Measurements from ENCODE around the gene NRROS. TPM values are rescaled to one million over a fixed set of nuclear protein-coding genes. Genes with fewer than 3 reads are reported as not detected.

Gene NRROS
- total and polyA plus RNA-seq, 2 of the 4 experiments (the other 2 are of a cell fraction) = 0.10 TPM; not detected in 1

GRCh38 chr3:196706731-196707130 lies 67.2 kb downstream of the NRROS start:
- Histone ChIP-seq H2BK120ac (ENCODE audit: low read depth, low read length) (no peak overlapping the region), H3K9me3 (ENCODE audit: control insufficient read depth, insufficient read depth, low read length) (no peaks in the 10 kb centered on the region), H3K79me1 (ENCODE audit: low read depth in 1 of 2, low read length in 2 of 2) (0 out of 4 replicates have a peak, but pooled peaks cover 0 to 6% of the 10 kb centered on the region in 2 experiments), H3K27me3 (ENCODE audit: control insufficient read depth, insufficient read depth, low read length) (no peaks in the 10 kb centered on the region), H4K5ac (ENCODE audit: low read depth, low read length) (no peak overlapping the region), H3K9me1 (ENCODE audit: insufficient read depth, low read length) (no peaks in the 10 kb centered on the region), H3K14ac (replicated peaks; ENCODE audit: low read depth, low read length) (no peak overlapping the region), H3K4me1 (ENCODE audit: control insufficient read depth, insufficient read depth, low read length) (no peaks in the 10 kb centered on the region), H3K27ac (ENCODE audit: insufficient read depth, low read length) (no peak overlapping the region), H3K18ac (ENCODE audit: low read depth, low read length) (no peak overlapping the region), H2AK9ac (replicated peaks; ENCODE audit: low read depth, low read length, poor library complexity) (no peak overlapping the region), H2BK20ac (ENCODE audit: low read depth, low read length) (no peak overlapping the region), H3K4ac (ENCODE audit: low read depth, low read length) (no peak overlapping the region), H3K4me2 (ENCODE audit: low read depth, low read length) (no peak overlapping the region), H3K9ac (ENCODE audit: low read depth, low read length) (no peak overlapping the region), H2BK15ac (ENCODE audit: low read depth, low read length) (no peak overlapping the region), H3K56ac (ENCODE audit: extremely low read depth, insufficient read depth, low read length) (no peak overlapping the region), H4K91ac (ENCODE audit: insufficient read depth, low read depth, low read length) (no peak overlapping the region), H3K36me3 (ENCODE audit: control insufficient read depth, insufficient read depth, low read length) (no peaks in the 10 kb centered on the region), H2BK5ac (ENCODE audit: low read depth, low read length, poor library complexity, severe bottlenecking) (no peak overlapping the region), H2AK5ac (ENCODE audit: low read depth, low read length) (no peak overlapping the region), H3K23ac (ENCODE audit: low read depth, low read length) (no peak overlapping the region), H3K4me3 (ENCODE audit: insufficient read depth, low read depth, low read length) (no peak overlapping the region), H4K8ac (ENCODE audit: low read depth in 2 of 2, low read length in 2 of 2) (no peak overlapping the region), H2AFZ (replicated peaks; ENCODE audit: low read length, poor library complexity) (no peak overlapping the region), H4K20me1 (ENCODE audit: insufficient read depth, low read length) (no peaks in the 10 kb centered on the region)
- WGBS, 2 experiments (ENCODE audit: extremely low coverage in 2 of 2, insufficient read length in 1 of 2) = no CpG with 5 or more reads among the region's 4 CpGs
- TF ChIP-seq BHLHE40 (IDR thresholded peaks at IDR 0.05; ENCODE audit: low read depth, low read length) (no peak), RAD21 (IDR thresholded peaks at IDR 0.05; ENCODE audit: low read length) (no peak), USF2 (IDR thresholded peaks at IDR 0.05; ENCODE audit: low read depth, low read length) (no peak), POLR2A (IDR thresholded peaks at IDR 0.05; ENCODE audit: low read depth, low read length) (no peak), SMC3 (IDR thresholded peaks at IDR 0.05; ENCODE audit: low read depth, low read length) (no peak), CHD1 (IDR thresholded peaks at IDR 0.05; ENCODE audit: low read depth, low read length) (no peak), FOS (IDR thresholded peaks at IDR 0.05; ENCODE audit: low read depth, low read length) (no peak), MAZ (IDR thresholded peaks at IDR 0.05; ENCODE audit: borderline replicate concordance, low read depth, low read length) (no peak), MXI1 (IDR thresholded peaks at IDR 0.05; ENCODE audit: borderline replicate concordance, low read depth, low read length) (no peak), CEBPB (IDR thresholded peaks at IDR 0.05; ENCODE audit: low read depth, low read length) (no peak), MAFK (IDR thresholded peaks at IDR 0.05; ENCODE audit: low read depth, low read length) (no peak)
- TF ChIP-seq, protein P1, sequence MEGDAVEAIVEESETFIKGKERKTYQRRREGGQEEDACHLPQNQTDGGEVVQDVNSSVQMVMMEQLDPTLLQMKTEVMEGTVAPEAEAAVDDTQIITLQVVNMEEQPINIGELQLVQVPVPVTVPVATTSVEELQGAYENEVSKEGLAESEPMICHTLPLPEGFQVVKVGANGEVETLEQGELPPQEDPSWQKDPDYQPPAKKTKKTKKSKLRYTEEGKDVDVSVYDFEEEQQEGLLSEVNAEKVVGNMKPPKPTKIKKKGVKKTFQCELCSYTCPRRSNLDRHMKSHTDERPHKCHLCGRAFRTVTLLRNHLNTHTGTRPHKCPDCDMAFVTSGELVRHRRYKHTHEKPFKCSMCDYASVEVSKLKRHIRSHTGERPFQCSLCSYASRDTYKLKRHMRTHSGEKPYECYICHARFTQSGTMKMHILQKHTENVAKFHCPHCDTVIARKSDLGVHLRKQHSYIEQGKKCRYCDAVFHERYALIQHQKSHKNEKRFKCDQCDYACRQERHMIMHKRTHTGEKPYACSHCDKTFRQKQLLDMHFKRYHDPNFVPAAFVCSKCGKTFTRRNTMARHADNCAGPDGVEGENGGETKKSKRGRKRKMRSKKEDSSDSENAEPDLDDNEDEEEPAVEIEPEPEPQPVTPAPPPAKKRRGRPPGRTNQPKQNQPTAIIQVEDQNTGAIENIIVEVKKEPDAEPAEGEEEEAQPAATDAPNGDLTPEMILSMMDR (conservative IDR thresholded peaks at IDR 0.05; ENCODE audit: low read depth, low read length) = no peak
- ChIA-PET POLR2A (ENCODE audit: unreplicated experiment) (no interaction called here), CTCF (no interaction called here)
- dilution Hi-C loops (cut with HindIII; ENCODE audit: low sequenced_read_pairs, unreplicated experiment) (no loop called here), intact Hi-C loops (cut with micrococcal nuclease) (no loop called here), in situ Hi-C loops (cut with MboI; ENCODE audit: low sequenced_read_pairs) (no loop called here)
- BruUV-seq (replicated peaks) = no TSS peak
- ATAC-seq (ENCODE audit: low read depth) = no peak
- DNase-seq = no peak

Data from IMR-90 (cell line).